ENCODE data around the gene PAPLN. TPM values are rescaled to one million over a fixed set of nuclear protein-coding genes. Genes with fewer than 3 reads are reported as not detected.

Gene PAPLN
- total and polyA plus RNA-seq, 2 of the 8 experiments (the other 6 are each of a cell fraction or from before 2014, with no cell fraction given) = 14.8 to 25.6 TPM

- Histone ChIP-seq H4K8ac (ENCODE audit: extremely low read depth, insufficient read depth, low read length) (no peak overlapping the region), H2BK120ac (replicated peaks; ENCODE audit: low read depth, low read length) (no peak overlapping the region)
- 93% methylated on average over 3 of the region's 3 CpGs; no CpG with 5 or more reads in 1 of the 2 experiments for WGBS, 2 experiments (ENCODE audit: extremely low coverage in 1 of 2, insufficient coverage in 1 of 2, insufficient read length in 1 of 2, insufficient replicate concordance in 2 of 2, low coverage in 1 of 2, low lambda C conversion rate in 2 of 2, missing lambda C conversion rate in 1 of 2)
These were observed 75.4 kb downstream of the PAPLN start for GRCh38 chr14:73312687-73313086.

More at GRCh38 chr14:73312687-73313086, 75.4 kb downstream of the PAPLN start:
- Histone ChIP-seq H3K4me2 (ENCODE audit: insufficient read depth in 1 of 2, low read depth in 2 of 2, low read length in 2 of 2) (no peak overlapping the region), H4K20me1 (replicated peaks in 1 of 2; ENCODE audit: control insufficient read depth in 1 of 2, insufficient read depth in 2 of 2, low read length in 2 of 2) (no peaks in the 10 kb centered on the region), H2BK12ac (ENCODE audit: low read depth, low read length) (no peak overlapping the region), H3K56ac (replicated peaks; ENCODE audit: insufficient read length, low read depth, low read length) (no peak overlapping the region), H3K27ac (ENCODE audit: low read depth, low read length) (no peak overlapping the region), H2AFZ (ENCODE audit: low read length) (no peak overlapping the region), H2AK5ac (ENCODE audit: low read depth, low read length) (no peak overlapping the region), H3K79me1 (ENCODE audit: low read depth, low read length) (no peaks in the 10 kb centered on the region; the same call in 1 of the 2 replicates), H3K79me2 (ENCODE audit: control insufficient read depth in 1 of 2, insufficient read depth in 2 of 2, low read length in 2 of 2) (no peaks in the 10 kb centered on the region), H3K23me2 (ENCODE audit: low read depth, low read length) (no peaks in the 10 kb centered on the region), H3K9ac (replicated peaks in 1 of 4; ENCODE audit: extremely low read depth in 1 of 4, low read depth in 3 of 4, low read length in 3 of 4) (no peak overlapping the region), H4K5ac (ENCODE audit: insufficient read length, low read depth, low read length) (no peak overlapping the region), H3K14ac (ENCODE audit: insufficient read length) (no peak overlapping the region), H3K9me3 (ENCODE audit: insufficient read depth in 2 of 2, low read depth in 1 of 2, low read length in 1 of 2) (no peaks in the 10 kb centered on the region), H2BK15ac (ENCODE audit: low read length) (no peak overlapping the region), H4K91ac (replicated peaks; ENCODE audit: insufficient read length, low read length) (no peak overlapping the region), H2BK20ac (ENCODE audit: low read length) (no peak overlapping the region), H3K27me3 (replicated peaks in 1 of 4; ENCODE audit: control insufficient read depth in 3 of 4, extremely low read depth in 1 of 4, insufficient read depth in 3 of 4, low read length in 3 of 4) (no peaks in the 10 kb centered on the region), H3K23ac (ENCODE audit: insufficient read length) (no peak overlapping the region), H2BK5ac (ENCODE audit: low read depth, low read length) (no peak overlapping the region), H3K4me3 (ENCODE audit: extremely low read depth in 1 of 4, insufficient read depth in 2 of 4, low read depth in 3 of 4, low read length in 4 of 4) (no peak overlapping the region), H3K18ac (ENCODE audit: extremely low read depth, low read length) (no peak overlapping the region), H3K4me1 (replicated peaks in 1 of 4; ENCODE audit: control insufficient read depth in 3 of 4, insufficient read depth in 4 of 4, low read length in 3 of 4) (no peaks in the 10 kb centered on the region), H3K4ac (replicated peaks; ENCODE audit: insufficient read length, low read depth, low read length) (no peak overlapping the region), H3K36me3 (ENCODE audit: control insufficient read depth in 2 of 4, insufficient read depth in 4 of 4, low read length in 3 of 4) (no peaks in the 10 kb centered on the region)
- POLR2A ChIA-PET (ENCODE audit: partially characterized antibody) = interaction anchor here (0.6 to 1.1 kb wide), 3 partner anchors 45 to 146 kb away, joined by 3 read pairs; partner anchors contain the start of gene NUMB
- DNase-seq (ENCODE audit: low read depth in 1 of 2, low spot score in 2 of 2) = no peak
- FAIRE-seq = no peak
- CTCF ChIA-PET (ENCODE audit: partially characterized antibody) = interaction anchor here (0.7 kb wide), 1 partner anchor 17 kb away, joined by 3 read pairs; no protein-coding TSS in a partner anchor
- TF ChIP-seq SAP30 (IDR thresholded peaks at IDR 0.05; ENCODE audit: insufficient read depth, insufficient replicate concordance, low read length) (no peak), MAX (IDR thresholded peaks at IDR 0.05) (no peak), BACH1 (IDR thresholded peaks at IDR 0.05; ENCODE audit: low read length) (no peak), SRF (IDR thresholded peaks at IDR 0.05; ENCODE audit: low read depth, low read length) (no peak), YY1 (IDR thresholded peaks at IDR 0.05; ENCODE audit: low read depth, low read length) (no peak)

All from H1 (cell line).